ENCODE results near the gene C12orf75.

Gene C12orf75

GRCh38 chr12:105418821-105419291 lies 88.4 kb downstream of the C12orf75 start:
- no peak for DNase-seq (ENCODE audit: low read depth)

DNA sequence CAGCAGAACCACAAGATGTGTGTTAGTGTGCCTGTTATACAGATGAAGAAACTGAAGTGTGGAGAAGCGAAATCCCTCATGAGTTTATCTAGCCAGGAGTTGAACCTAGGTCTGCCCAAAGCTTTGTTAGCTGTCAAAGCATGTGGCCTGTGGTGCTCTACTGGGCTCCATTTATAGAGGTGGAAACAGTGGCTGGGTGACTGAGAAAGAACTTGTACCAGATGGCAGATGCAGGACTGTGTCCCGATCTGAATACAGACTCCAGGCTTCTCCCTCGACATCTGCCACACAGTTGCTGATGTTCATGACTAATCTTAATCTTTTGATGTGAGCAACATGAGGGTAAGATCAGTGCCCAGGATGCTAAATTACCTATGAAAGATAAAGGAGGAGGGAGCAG lies 89.1 kb downstream of the C12orf75 start:
- no peak for DNase-seq (ENCODE audit: low read depth)

- no peak for DNase-seq (ENCODE audit: low read depth)
Measured at GRCh38 chr12:105420046-105420445, 89.6 kb downstream of the C12orf75 start.

DNA sequence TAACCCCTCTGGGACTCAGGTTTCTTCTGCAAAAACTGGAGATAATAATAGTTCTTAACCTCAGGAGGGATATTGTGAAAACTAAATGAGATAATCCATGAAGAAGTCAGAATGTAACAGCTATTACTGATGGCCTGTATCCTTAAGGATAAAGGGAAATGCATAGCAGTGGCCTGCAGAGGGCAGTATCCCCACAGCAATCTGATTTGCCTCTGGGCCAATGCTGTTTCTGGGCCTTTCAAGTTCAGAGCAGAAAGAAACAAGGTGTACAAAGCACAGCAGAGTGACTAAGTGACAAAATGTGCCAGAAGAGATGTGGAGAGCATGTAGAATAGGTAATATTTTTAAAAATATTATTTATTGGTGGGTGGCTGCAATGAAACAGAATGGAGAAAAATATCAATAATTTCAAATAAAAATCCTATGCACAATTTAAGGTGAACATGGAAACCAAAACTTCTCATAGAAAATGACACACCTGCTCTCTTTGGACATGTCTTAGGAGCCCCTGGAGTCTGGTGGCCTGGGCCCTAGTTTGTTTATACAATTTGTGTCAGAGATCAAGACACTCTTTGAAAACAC lies 90.3 kb downstream of the C12orf75 start:
- peak; percentile 42 for DNase-seq (ENCODE audit: low read depth)
